ENCODE measurements around the gene GRHL1.

The GRHL1 gene

DNA sequence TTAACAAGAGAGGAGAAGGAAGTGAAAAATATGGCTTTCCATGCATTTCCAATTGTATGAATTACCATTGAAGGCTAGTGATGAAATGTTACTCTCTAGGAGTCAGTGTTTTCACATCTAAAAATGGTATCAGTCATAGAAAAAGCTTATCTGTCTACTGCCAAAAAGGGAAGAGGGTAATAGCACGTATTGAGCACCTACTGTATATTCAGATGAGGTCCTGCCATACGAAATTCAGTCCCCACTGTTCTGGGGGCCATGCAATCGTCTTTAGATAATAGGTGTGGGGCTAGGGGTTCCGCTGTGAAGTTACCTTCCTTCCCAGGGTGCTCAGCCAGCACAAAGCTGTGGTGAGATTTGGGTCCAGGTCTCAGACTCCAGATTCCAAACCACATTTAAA lies 14.2 kb upstream of the GRHL1 start:
- H3K27ac ChIP-seq: no peak overlapping the region
- no peaks in the 10 kb centered on the region for H3K27me3 ChIP-seq
- no peaks in the 10 kb centered on the region for H4K20me1 ChIP-seq
- no peak overlapping the region for H3K4me3 ChIP-seq
- no peak overlapping the region for H3K9ac ChIP-seq
- TF ChIP-seq Cebpa-rat (IDR thresholded peaks at IDR 0.05): no peak
- peaks cover 26% of the 10 kb centered on the region for H3K36me3 ChIP-seq
- H3K4me2 ChIP-seq: no peak overlapping the region
- no peaks in the 10 kb centered on the region for H3K4me1 ChIP-seq
- no peaks in the 10 kb centered on the region for H3K9me3 ChIP-seq

DNA sequence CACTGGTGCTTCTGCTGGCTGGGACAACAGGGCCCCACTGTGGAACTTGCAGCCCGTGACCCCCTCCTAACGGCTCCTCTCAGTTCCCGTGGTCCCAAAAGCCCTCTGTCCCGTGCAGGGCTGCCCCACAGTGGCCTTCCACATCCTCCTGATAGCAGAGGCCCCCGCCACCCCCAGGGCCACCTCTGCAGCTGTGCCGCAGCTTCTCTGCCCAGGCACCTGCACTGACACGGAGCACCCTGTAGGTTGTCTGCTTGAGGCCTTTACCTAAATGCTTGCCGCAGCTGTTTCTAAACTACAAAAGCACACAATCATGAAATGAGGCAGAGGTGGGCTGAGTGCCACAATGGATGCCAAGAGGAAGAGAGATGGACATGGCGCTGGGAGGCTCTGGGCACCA lies 13.5 kb upstream of the GRHL1 start:
- Histone ChIP-seq H3K9ac (no peak overlapping the region), H3K27me3 (no peaks in the 10 kb centered on the region), H3K4me1 (no peaks in the 10 kb centered on the region), H3K36me3 (peaks cover 19% of the 10 kb centered on the region), H3K27ac (no peak overlapping the region), H4K20me1 (no peaks in the 10 kb centered on the region), H3K4me2 (no peak overlapping the region), H3K4me3 (no peak overlapping the region), H3K9me3 (no peaks in the 10 kb centered on the region)
- no peak for TF ChIP-seq Cebpa-rat (IDR thresholded peaks at IDR 0.05)

DNA sequence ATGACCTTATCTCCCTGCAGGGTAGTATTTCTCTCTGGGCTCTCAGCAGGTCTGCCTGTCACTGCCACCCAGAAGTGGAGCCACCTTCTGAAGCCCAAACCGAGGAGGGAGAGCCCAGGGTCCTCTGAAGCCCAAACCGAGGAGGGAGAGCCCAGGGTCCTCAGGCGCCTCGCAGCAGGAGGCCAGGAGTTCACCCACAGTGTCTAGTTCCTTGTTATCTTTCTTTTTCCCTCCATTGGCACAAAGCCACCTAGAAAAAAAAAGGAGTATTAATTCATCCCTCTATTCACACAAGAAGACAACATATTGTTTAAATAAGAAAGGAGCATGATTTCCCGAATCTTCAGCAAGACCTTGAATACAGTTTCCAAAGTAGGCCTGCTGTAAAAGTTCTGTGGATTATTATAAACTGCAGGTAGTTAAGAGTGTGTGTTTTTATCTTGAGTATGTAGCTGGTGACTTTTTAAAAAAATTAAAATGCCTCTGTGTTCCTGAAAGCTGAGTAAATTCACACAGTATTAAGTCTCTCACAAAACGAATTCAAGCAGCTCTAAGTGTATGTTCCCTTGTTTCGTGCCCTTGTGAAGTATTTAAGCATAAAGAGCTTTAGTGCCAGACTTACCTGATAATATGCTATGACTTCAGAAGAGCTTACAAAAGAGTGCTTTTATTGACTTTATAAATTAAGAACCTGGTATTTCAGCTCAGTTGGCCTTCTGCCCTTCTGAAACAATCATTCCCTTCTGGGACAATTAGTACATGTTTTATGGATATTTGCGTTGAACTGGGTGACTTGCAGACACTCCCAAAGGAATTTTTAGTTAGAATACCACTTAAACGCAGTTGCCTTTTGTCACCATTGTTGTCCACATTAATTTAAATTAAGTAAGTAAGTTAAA lies 11.7 kb upstream of the GRHL1 start:
- no peaks in the 10 kb centered on the region for H3K9me3 ChIP-seq
- no peak overlapping the region for H3K4me3 ChIP-seq
- H3K4me1 ChIP-seq: no peaks in the 10 kb centered on the region
- H3K9ac ChIP-seq: no peak overlapping the region
- H3K27me3 ChIP-seq: no peaks in the 10 kb centered on the region
- no peak for TF ChIP-seq Cebpa-rat (IDR thresholded peaks at IDR 0.05)
- H3K36me3 ChIP-seq: peaks cover 5% of the 10 kb centered on the region
- no peaks in the 10 kb centered on the region for H4K20me1 ChIP-seq
- H3K4me2 ChIP-seq: no peak overlapping the region
- no peak overlapping the region for H3K27ac ChIP-seq

DNA sequence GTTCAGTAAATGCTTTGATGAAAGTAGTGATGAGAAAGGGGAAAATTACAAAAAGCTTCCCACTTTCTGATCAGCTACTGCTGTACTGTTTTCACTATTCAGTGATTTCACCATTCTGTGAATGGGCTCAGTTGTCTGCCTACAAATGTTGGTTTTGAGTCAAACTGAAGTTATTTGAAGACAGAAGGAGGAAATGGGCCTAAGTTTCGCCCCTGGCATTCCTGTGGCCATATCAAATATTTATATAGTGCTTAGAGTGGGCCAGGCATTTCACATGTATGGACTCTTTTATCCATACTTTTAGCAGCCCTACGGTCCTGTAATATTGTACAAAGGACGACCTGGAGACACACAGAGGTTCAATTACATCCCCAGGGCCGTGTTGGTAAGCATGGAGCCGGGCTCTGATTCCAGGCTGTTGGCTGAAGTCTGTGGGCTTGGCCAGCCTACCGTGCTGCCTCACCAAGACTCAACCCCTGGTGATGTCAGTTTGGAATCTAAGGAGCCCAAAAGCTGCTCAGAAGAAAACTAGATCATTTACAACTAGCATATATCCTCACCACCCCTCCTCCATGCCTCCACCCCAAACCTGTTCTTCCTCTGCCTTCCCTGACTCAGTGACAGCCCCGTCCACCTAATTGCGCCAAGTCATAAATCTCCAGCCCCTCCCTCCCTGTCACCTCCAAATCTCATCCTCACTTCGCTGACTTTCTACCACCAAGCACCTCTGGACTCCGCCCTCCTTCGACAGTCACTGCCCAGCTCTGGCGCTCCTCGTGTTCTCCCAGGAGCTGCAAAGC lies 10.1 kb upstream of the GRHL1 start:
- Histone ChIP-seq H3K4me3 (no peak overlapping the region), H3K9me3 (no peaks in the 10 kb centered on the region), H3K4me2 (no peak overlapping the region), H3K9ac (no peak overlapping the region), H4K20me1 (no peaks in the 10 kb centered on the region), H3K36me3 (no peaks in the 10 kb centered on the region), H3K4me1 (no peaks in the 10 kb centered on the region), H3K27me3 (no peaks in the 10 kb centered on the region), H3K27ac (no peak overlapping the region)
- no peak for TF ChIP-seq Cebpa-rat (IDR thresholded peaks at IDR 0.05)

DNA sequence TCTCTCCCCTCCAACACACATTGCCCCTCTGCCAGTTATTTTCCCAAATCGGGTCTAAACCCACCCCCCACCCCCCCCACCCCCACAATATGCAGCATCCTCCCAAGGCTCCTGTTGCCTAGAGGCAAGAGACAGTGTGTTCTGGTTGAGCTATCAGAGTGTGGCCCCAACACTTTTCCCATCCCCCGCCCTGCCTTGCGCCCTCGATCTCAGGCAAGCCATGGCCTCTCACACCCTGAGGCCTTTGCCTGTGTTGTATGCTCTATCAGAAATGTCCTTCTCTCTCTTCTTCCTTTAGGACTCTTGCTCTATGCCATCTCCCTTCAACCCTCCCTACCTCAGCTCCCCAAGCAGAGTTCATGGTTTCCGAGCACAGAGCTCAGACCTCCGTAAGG lies 9.5 kb upstream of the GRHL1 start:
- no peak for TF ChIP-seq Cebpa-rat (IDR thresholded peaks at IDR 0.05)
- Histone ChIP-seq H3K4me3 (no peak overlapping the region), H3K4me2 (no peak overlapping the region), H3K27me3 (no peaks in the 10 kb centered on the region), H3K9me3 (no peaks in the 10 kb centered on the region), H3K9ac (no peak overlapping the region), H3K36me3 (no peaks in the 10 kb centered on the region), H3K4me1 (no peaks in the 10 kb centered on the region), H3K27ac (no peak overlapping the region), H4K20me1 (no peaks in the 10 kb centered on the region)

DNA sequence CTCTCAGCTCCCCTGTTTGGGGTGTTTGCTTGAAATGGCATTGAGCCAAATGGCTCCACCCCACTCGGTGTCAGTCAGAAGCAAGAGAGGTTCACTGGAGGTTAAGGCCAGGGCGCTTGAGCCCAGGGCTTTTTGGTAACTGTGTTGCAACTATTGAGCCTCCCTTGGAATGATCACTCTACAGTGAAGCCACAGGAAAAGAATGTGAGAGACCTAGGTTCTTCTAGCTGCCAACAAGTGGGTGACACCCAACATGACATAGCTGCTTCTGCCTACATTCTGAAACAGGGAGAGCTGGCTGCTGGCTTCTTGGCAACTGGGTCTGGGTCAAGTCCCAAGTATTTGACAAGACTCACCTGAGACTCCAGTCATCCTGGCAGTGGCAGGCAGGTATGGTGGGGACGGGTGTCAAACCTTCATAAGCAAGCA lies 7.1 kb upstream of the GRHL1 start:
- no peaks in the 10 kb centered on the region for H3K9me3 ChIP-seq
- TF ChIP-seq Cebpa-rat (IDR thresholded peaks at IDR 0.05): no peak
- no peaks in the 10 kb centered on the region for H3K27me3 ChIP-seq
- H3K36me3 ChIP-seq: no peaks in the 10 kb centered on the region
- H3K4me3 ChIP-seq: no peak overlapping the region
- H4K20me1 ChIP-seq: no peaks in the 10 kb centered on the region
- no peak overlapping the region for H3K27ac ChIP-seq
- no peaks in the 10 kb centered on the region for H3K4me1 ChIP-seq
- no peak overlapping the region for H3K4me2 ChIP-seq
- no peak overlapping the region for H3K9ac ChIP-seq

DNA sequence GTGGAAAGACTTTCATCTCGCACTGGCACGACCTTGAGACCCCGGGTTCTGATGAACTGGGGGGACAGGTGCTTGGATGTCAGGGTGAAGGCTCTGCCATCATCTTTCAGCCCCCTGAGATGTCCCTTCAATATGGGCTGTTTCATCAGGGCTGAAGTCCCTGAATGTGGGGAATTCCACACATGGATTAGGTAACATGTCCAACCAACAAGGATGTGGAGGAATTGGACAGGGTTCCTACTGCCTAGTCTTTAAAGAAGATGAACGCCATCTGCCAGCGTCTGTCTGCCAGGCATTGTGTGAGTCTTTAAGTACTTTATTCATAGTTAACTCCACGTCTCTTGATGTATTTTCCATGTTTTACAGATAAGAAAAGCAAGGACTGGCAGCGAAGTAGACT lies 5.9 kb upstream of the GRHL1 start:
- Histone ChIP-seq H3K9ac (no peak overlapping the region), H4K20me1 (no peaks in the 10 kb centered on the region), H3K4me3 (no peak overlapping the region), H3K4me2 (no peak overlapping the region), H3K27me3 (peaks cover 6% of the 10 kb centered on the region), H3K36me3 (no peaks in the 10 kb centered on the region), H3K9me3 (no peaks in the 10 kb centered on the region), H3K4me1 (0 out of 2 replicates have a peak, but pooled peaks cover 3% of the 10 kb centered on the region), H3K27ac (no peak overlapping the region)
- no peak for TF ChIP-seq Cebpa-rat (IDR thresholded peaks at IDR 0.05)

DNA sequence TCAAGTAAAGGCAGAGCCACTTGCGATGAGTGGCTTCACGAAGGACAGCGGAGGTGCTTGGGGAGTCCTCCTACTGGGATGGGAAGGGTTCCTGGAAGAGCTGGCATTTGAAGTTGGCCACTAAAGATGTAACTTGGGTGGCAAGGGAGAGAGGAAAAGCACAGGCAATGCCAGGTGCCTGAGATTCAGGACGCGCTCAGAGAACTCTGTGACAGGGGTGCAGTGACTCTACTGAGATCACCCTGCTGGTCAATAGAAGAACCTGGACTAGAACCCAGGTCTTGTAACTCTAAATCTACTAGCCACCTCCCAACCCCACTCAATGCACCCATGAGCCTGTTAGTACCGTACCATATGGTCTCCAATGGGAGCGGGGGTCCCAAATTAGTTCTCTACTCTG lies 5.4 kb upstream of the GRHL1 start:
- no peaks in the 10 kb centered on the region for H3K36me3 ChIP-seq
- TF ChIP-seq Cebpa-rat (IDR thresholded peaks at IDR 0.05): no peak
- no peak overlapping the region for H3K4me2 ChIP-seq
- H3K9ac ChIP-seq: no peak overlapping the region
- H4K20me1 ChIP-seq: no peaks in the 10 kb centered on the region
- no peak overlapping the region for H3K27ac ChIP-seq
- H3K4me3 ChIP-seq: no peak overlapping the region
- H3K4me1 ChIP-seq: 0 out of 2 replicates have a peak, but pooled peaks cover 5% of the 10 kb centered on the region
- no peaks in the 10 kb centered on the region for H3K9me3 ChIP-seq
- peaks cover 11% of the 10 kb centered on the region for H3K27me3 ChIP-seq

DNA sequence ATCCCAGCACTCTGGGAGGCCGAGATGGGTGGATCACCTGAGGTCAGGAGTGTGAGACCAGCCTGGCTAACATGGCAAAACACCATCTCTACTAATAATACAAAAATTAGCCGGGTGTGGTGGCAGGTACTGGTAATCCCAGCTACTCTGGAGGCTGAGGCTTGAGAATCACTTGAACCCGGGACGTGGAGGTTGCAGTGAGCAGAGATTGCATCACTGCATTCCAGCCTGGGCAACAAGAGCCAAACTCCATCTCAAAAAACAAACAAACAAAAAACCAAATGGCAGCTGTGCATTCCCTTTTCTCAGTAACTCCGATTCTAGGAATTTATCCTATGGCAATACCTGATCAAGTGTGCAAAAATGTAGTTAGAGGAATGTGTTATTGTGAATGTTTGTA lies 4.7 kb upstream of the GRHL1 start:
- H3K4me1 ChIP-seq: peaks cover 5% of the 10 kb centered on the region; the same call in 1 of the 2 replicates
- no peak overlapping the region for H3K4me2 ChIP-seq
- H3K4me3 ChIP-seq: no peak overlapping the region
- no peak for TF ChIP-seq Cebpa-rat (IDR thresholded peaks at IDR 0.05)
- H4K20me1 ChIP-seq: no peaks in the 10 kb centered on the region
- H3K27me3 ChIP-seq: peaks cover 14% of the 10 kb centered on the region
- no peak overlapping the region for H3K27ac ChIP-seq
- no peak overlapping the region for H3K9ac ChIP-seq
- H3K9me3 ChIP-seq: no peaks in the 10 kb centered on the region
- no peaks in the 10 kb centered on the region for H3K36me3 ChIP-seq

DNA sequence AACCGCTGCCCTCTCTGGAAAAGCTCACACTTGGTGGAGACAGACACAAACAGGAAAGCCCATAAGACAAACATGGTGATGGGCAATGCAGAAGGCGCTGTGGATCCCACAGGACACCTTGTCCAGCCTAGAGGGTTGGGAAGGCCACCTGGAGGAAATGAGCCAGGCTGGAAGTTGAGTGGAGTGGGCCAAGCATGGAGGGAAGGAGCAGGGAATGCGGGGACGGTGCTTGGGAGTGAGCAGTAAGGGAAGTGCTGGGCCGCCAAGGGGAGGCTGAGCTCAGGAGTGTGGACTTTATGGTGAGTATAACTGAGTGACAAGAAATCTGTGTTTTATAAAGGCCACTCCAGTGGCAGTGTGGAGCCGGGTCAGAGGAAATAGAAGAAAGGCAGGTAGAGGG lies 2.8 kb upstream of the GRHL1 start:
- no peaks in the 10 kb centered on the region for H3K36me3 ChIP-seq
- H3K4me3 ChIP-seq: no peak overlapping the region
- no peak overlapping the region for H3K27ac ChIP-seq
- no peak overlapping the region for H3K9ac ChIP-seq
- peaks cover 33% of the 10 kb centered on the region for H3K27me3 ChIP-seq
- TF ChIP-seq Cebpa-rat (IDR thresholded peaks at IDR 0.05): no peak
- H3K9me3 ChIP-seq: no peaks in the 10 kb centered on the region
- H3K4me2 ChIP-seq: no peak overlapping the region
- no peaks in the 10 kb centered on the region for H4K20me1 ChIP-seq
- H3K4me1 ChIP-seq: peaks cover 10% of the 10 kb centered on the region; the same call in 1 of the 2 replicates

All from BLaER1 (cell line).